Neural cell (in vitro differentiated cells): ENCODE data around the gene SRPX2. TPM values are rescaled to one million over a fixed set of nuclear protein-coding genes. Genes with fewer than 3 reads are reported as not detected.

Experiments
- H2AFZ ChIP-seq: fragments of 200-600, 300-800 bp; sonication (generic), shearing (Covaris generic); 2 replicates; pipeline ENCODE4 v1.6.0; 2014; ENCODE audit warnings: low read depth, mild to moderate bottlenecking, antibody characterized with exemption, low read length, moderate library complexity
- H3F3A ChIP-seq: fragments of 200-600 bp; shearing (Covaris generic); 2 replicates; pipeline ENCODE4 v1.6.1; 2016; ENCODE audit warnings: mild to moderate bottlenecking, moderate library complexity, mixed read lengths, antibody characterized with exemption, low read length; ENCODE audit not compliant: insufficient read depth, poor library complexity, severe bottlenecking
- H3K27ac ChIP-seq: fragments of 200-600, 300-800 bp; sonication (generic), shearing (Covaris generic); 2 replicates; pipeline ENCODE4 v1.5.1; 2014; ENCODE audit warnings: mild to moderate bottlenecking, low read length, moderate library complexity
- H3K27me3 ChIP-seq: fragments of 300-800, 200-600 bp; sonication (generic), shearing (Covaris generic); 2 replicates; pipeline ENCODE4 v1.6.0; 2014; ENCODE audit warnings: mild to moderate bottlenecking, low read depth, low read length, moderate library complexity; ENCODE audit not compliant: insufficient read depth
- H3K36me3 ChIP-seq: fragments of 300-800, 200-600 bp; sonication (generic), shearing (Covaris generic); 2 replicates; pipeline ENCODE4 v1.5.1; 2014; ENCODE audit warnings: mild to moderate bottlenecking, antibody characterized with exemption, low read length, moderate library complexity; ENCODE audit not compliant: insufficient read depth
- H3K4me2 ChIP-seq: fragments of 300-800, 200-600 bp; sonication (generic), shearing (Covaris generic); 2 replicates; pipeline ENCODE4 v1.6.0; 2014; ENCODE audit warnings: mild to moderate bottlenecking, low read length
- H3K4me3 ChIP-seq: fragments of 300-800, 200-600 bp; sonication (generic), shearing (Covaris generic); 2 replicates; pipeline ENCODE4 v1.5.1; 2014; ENCODE audit warnings: mild to moderate bottlenecking, low read length, moderate library complexity
- H3K79me2 ChIP-seq: fragments of 200-600 bp; shearing (Covaris generic); replicated peaks from 2 replicates; pipeline ENCODE4 v1.6.0; 2014; ENCODE audit warnings: mild to moderate bottlenecking, low read length, moderate library complexity; ENCODE audit not compliant: insufficient read depth
- H3K9ac ChIP-seq: fragments of 300-800, 200-600 bp; sonication (generic), shearing (Covaris generic); 2 replicates; pipeline ENCODE4 v1.6.1; 2016; ENCODE audit warnings: mild to moderate bottlenecking, low read length, mixed read lengths
- H3K9me2 ChIP-seq: fragments of 200-600 bp; shearing (Covaris generic); 2 replicates; pipeline ENCODE4 v1.6.1; 2016; ENCODE audit warnings: mild to moderate bottlenecking, low read length, mixed read lengths; ENCODE audit not compliant: insufficient read depth
- H3K9me3 ChIP-seq: fragments of 200-600, 300-800 bp; sonication (generic), shearing (Covaris generic); 2 replicates; pipeline ENCODE4 v1.6.1; 2016; ENCODE audit warnings: mild to moderate bottlenecking, mixed run types, low read length, moderate library complexity, mixed read lengths
- H4K20me1 ChIP-seq: fragments of 200-600 bp; shearing (Covaris generic); 2 replicates; pipeline ENCODE4 v1.6.1; 2016; ENCODE audit warnings: mild to moderate bottlenecking, mixed run types; ENCODE audit not compliant: insufficient read depth
- CTCF ChIP-seq: fragments of 450-650 bp; IDR thresholded peaks from 2 replicates; pipeline ENCODE4 v1.5.1; 2014; ENCODE audit warnings: antibody characterized with exemption, mild to moderate bottlenecking, moderate library complexity; ENCODE audit not compliant: poor library complexity, severe bottlenecking
- EP300 ChIP-seq: fragments of 450-650 bp; conservative IDR thresholded peaks from 2 replicates; pipeline ENCODE4 v1.6.1; 2014; ENCODE audit warnings: antibody characterized with exemption, mild to moderate bottlenecking, moderate library complexity; ENCODE audit not compliant: poor library complexity, severe bottlenecking
- EZH2 ChIP-seq: fragments of 200-600, 300-800 bp; shearing (Covaris generic), sonication (generic); IDR thresholded peaks from 2 replicates; pipeline ENCODE4 v1.6.1; 2014; ENCODE audit warnings: antibody characterized with exemption, low read length, borderline replicate concordance, mild to moderate bottlenecking; ENCODE audit not compliant: insufficient read depth, poor library complexity, severe bottlenecking
- MXI1 ChIP-seq: fragments of 450-650 bp; conservative IDR thresholded peaks from 2 replicates; pipeline ENCODE4 v1.6.1; 2014; ENCODE audit warnings: antibody characterized with exemption, mild to moderate bottlenecking; ENCODE audit not compliant: poor library complexity, severe bottlenecking
- POLR2AphosphoS5 ChIP-seq: IDR thresholded peaks from 2 replicates; pipeline ENCODE4 v1.6.1; 2012
- RAD21 ChIP-seq: fragments of 450-650 bp; conservative IDR thresholded peaks from 2 replicates; pipeline ENCODE4 v1.6.1; 2014; ENCODE audit warnings: antibody characterized with exemption, mild to moderate bottlenecking, moderate library complexity
- REST ChIP-seq: IDR thresholded peaks from 2 replicates; pipeline ENCODE4 v1.6.1; 2012; ENCODE audit warnings: borderline replicate concordance
- SMC3 ChIP-seq: fragments of 450-650 bp; conservative IDR thresholded peaks from 2 replicates; pipeline ENCODE4 v1.6.1; 2014; ENCODE audit warnings: antibody characterized with exemption, mild to moderate bottlenecking, moderate library complexity; ENCODE audit not compliant: poor library complexity
- TAF1 ChIP-seq: IDR thresholded peaks from 2 replicates; pipeline ENCODE4 v1.6.1; 2012; ENCODE audit warnings: low read depth
- polyA plus RNA-seq: library from polyadenylated mRNA; depleted of rRNA; stranded (reverse); fragments of >200 nt; gene quantifications from 2 replicates; pipeline ENCODE4 v1.2.3, GENCODE V29; 2014

The SRPX2 gene
- polyA plus RNA-seq, 1 donor from 2014 or later: 0.59 TPM

- no peak overlapping the region for H3K27ac ChIP-seq
- no peak overlapping the region for H3K4me3 ChIP-seq
- H3K27me3 ChIP-seq: no peaks in the 10 kb centered on the region
- no peak overlapping the region for H3K4me2 ChIP-seq
- H3K9me3 ChIP-seq: no peaks in the 10 kb centered on the region
- no peak overlapping the region for H2AFZ ChIP-seq
- no peaks in the 10 kb centered on the region for H3K9me2 ChIP-seq
- no peaks in the 10 kb centered on the region for H3K79me2 ChIP-seq
- no peak overlapping the region for H3K9ac ChIP-seq
- no peaks in the 10 kb centered on the region for H4K20me1 ChIP-seq
- no peak for TF ChIP-seq CTCF
- TF ChIP-seq SMC3: no peak
- no peak for TF ChIP-seq EZH2
- TF ChIP-seq REST: no peak
- no peak for TF ChIP-seq MXI1
- no peak for TF ChIP-seq TAF1
- no peak for TF ChIP-seq POLR2AphosphoS5
- TF ChIP-seq RAD21: no peak
- TF ChIP-seq EP300: no peak
- H3K36me3 ChIP-seq: no peaks in the 10 kb centered on the region
- no peaks in the 10 kb centered on the region for H3F3A ChIP-seq
Measured at GRCh38 chrX:100696699-100697351, 52.8 kb downstream of the SRPX2 start.

GRCh38 chrX:100698551-100698950 is 54.6 kb downstream of the SRPX2 start:
- H2AFZ ChIP-seq: no peak overlapping the region
- no peak overlapping the region for H3K4me2 ChIP-seq
- no peak overlapping the region for H3K9ac ChIP-seq
- no peaks in the 10 kb centered on the region for H3K9me3 ChIP-seq
- no peaks in the 10 kb centered on the region for H4K20me1 ChIP-seq
- H3K27me3 ChIP-seq: no peaks in the 10 kb centered on the region
- no peaks in the 10 kb centered on the region for H3F3A ChIP-seq
- no peaks in the 10 kb centered on the region for H3K9me2 ChIP-seq
- H3K79me2 ChIP-seq: no peaks in the 10 kb centered on the region
- TF ChIP-seq POLR2AphosphoS5: no peak
- TF ChIP-seq SMC3: no peak
- TF ChIP-seq CTCF: no peak
- no peak for TF ChIP-seq EZH2
- no peak for TF ChIP-seq RAD21
- no peak for TF ChIP-seq MXI1
- no peak for TF ChIP-seq REST
- H3K4me3 ChIP-seq: no peak overlapping the region
- no peak overlapping the region for H3K27ac ChIP-seq
- H3K36me3 ChIP-seq: no peaks in the 10 kb centered on the region
